Measurements from ENCODE around the gene GNB1.
"Not testable (repeated sequence)": the region's sequence is repeated elsewhere in the genome, so short reads cannot be mapped to it uniquely, and the experiment has no call there.

The GNB1 gene

GRCh38 chr1:1758692-1759455 is 132.0 kb downstream of the GNB1 start:
- DNase-seq = no peak

- no peak for DNase-seq
Observed at GRCh38 chr1:1758059-1758621, 132.7 kb downstream of the GNB1 start.

- DNase-seq = no peak
Observed at GRCh38 chr1:1757422-1758058, 133.3 kb downstream of the GNB1 start.

GRCh38 chr1:1756661-1757421 is 134.0 kb downstream of the GNB1 start:
- no peak for DNase-seq

- no peak for DNase-seq
Observed at GRCh38 chr1:1755852-1756251, 135.0 kb downstream of the GNB1 start.

- DNase-seq = no peak
Observed at GRCh38 chr1:1755426-1755825, 135.5 kb downstream of the GNB1 start.

- no peak for DNase-seq
Observed at GRCh38 chr1:1754051-1754815, 136.7 kb downstream of the GNB1 start.

- no peak for DNase-seq
Observed at GRCh38 chr1:1753607-1754005, 137.3 kb downstream of the GNB1 start.

- no peak for DNase-seq
Observed at GRCh38 chr1:1752636-1753606, 138.0 kb downstream of the GNB1 start.

GRCh38 chr1:1752190-1752589 is 138.7 kb downstream of the GNB1 start:
- no peak for DNase-seq

- DNase-seq = not testable (repeated sequence)
Observed at GRCh38 chr1:1749941-1750340, 140.9 kb downstream of the GNB1 start.

- no peak for DNase-seq
Observed at GRCh38 chr1:1748686-1749321, 142.1 kb downstream of the GNB1 start.

- not testable (repeated sequence) for DNase-seq
Observed at GRCh38 chr1:1746566-1746909, 144.3 kb downstream of the GNB1 start.

GRCh38 chr1:1745651-1746565 is 145.0 kb downstream of the GNB1 start:
- peak; percentile 88 for DNase-seq

GRCh38 chr1:1742529-1742928 is 148.4 kb downstream of the GNB1 start:
- not testable (repeated sequence) for DNase-seq

GRCh38 chr1:1741013-1741412 is 149.9 kb downstream of the GNB1 start:
- not testable (repeated sequence) for DNase-seq

- DNase-seq = not testable (repeated sequence)
Observed at GRCh38 chr1:1738799-1739337, 152.0 kb downstream of the GNB1 start.

- not testable (repeated sequence) for DNase-seq
Observed at GRCh38 chr1:1737675-1738590, 153.0 kb downstream of the GNB1 start.

Data from right forelimb (tissue), 1 donor.